KMS-11 (cell line): Measurements from ENCODE around the gene STK11IP.

Experiments used
- H2AFZ ChIP-seq: fragments of 200-600 bp; sonication (generic); 2 replicates; pipeline ENCODE4 v1.6.1; 2016; ENCODE audit warnings: antibody characterized with exemption, mixed run types, low read depth
- H3K27ac ChIP-seq: fragments of 200-600 bp; sonication (generic); 2 replicates; pipeline ENCODE4 v1.6.1; 2016; ENCODE audit warnings: mild to moderate bottlenecking, mixed run types
- H3K27me3 ChIP-seq: fragments of 200-600 bp; sonication (generic); 2 replicates; pipeline ENCODE4 v1.6.1; 2017; ENCODE audit warnings: mild to moderate bottlenecking, low read depth, mixed run types, moderate library complexity; ENCODE audit not compliant: insufficient read depth
- H3K36me3 ChIP-seq: fragments of 200-600 bp; sonication (generic); 2 replicates; pipeline ENCODE4 v1.6.1; 2017; ENCODE audit warnings: mild to moderate bottlenecking, mixed run types; ENCODE audit not compliant: insufficient read depth
- H3K4me1 ChIP-seq: fragments of 200-600 bp; sonication (generic); 2 replicates; pipeline ENCODE4 v1.6.1; 2016; ENCODE audit warnings: mild to moderate bottlenecking, low read depth, mixed run types; ENCODE audit not compliant: poor library complexity, severe bottlenecking
- H3K4me2 ChIP-seq: fragments of 200-600 bp; sonication (generic); 2 replicates; pipeline ENCODE4 v1.7.0; 2016; ENCODE audit warnings: mild to moderate bottlenecking, mixed run types
- H3K4me3 ChIP-seq: fragments of 200-600 bp; sonication (generic); IDR thresholded peaks from 2 replicates; pipeline ENCODE4 v1.6.1; 2017; ENCODE audit warnings: low read depth, low read length, mixed read lengths; ENCODE audit not compliant: insufficient read depth
- H3K79me2 ChIP-seq: fragments of 200-600 bp; sonication (generic); 2 replicates; pipeline ENCODE4 v1.6.1; 2016; ENCODE audit warnings: low read depth, mixed run types; ENCODE audit not compliant: insufficient read depth
- H3K9ac ChIP-seq: fragments of 200-600 bp; sonication (generic); 2 replicates; pipeline ENCODE4 v1.6.1; 2016; ENCODE audit warnings: mild to moderate bottlenecking, mixed run types
- H4K20me1 ChIP-seq: fragments of 200-600 bp; sonication (generic); 2 replicates; pipeline ENCODE4 v1.6.1; 2016; ENCODE audit warnings: mild to moderate bottlenecking, mixed run types; ENCODE audit not compliant: insufficient read depth
- TF ChIP-seq, protein P1 (sequence below): fragments of 200-600 bp; sonication (generic); conservative IDR thresholded peaks from 2 replicates; pipeline ENCODE4 v1.6.1; 2017; ENCODE audit warnings: low read depth, mild to moderate bottlenecking, antibody characterized with exemption, low read length, moderate library complexity, mixed read lengths

STK11IP gene

DNA sequence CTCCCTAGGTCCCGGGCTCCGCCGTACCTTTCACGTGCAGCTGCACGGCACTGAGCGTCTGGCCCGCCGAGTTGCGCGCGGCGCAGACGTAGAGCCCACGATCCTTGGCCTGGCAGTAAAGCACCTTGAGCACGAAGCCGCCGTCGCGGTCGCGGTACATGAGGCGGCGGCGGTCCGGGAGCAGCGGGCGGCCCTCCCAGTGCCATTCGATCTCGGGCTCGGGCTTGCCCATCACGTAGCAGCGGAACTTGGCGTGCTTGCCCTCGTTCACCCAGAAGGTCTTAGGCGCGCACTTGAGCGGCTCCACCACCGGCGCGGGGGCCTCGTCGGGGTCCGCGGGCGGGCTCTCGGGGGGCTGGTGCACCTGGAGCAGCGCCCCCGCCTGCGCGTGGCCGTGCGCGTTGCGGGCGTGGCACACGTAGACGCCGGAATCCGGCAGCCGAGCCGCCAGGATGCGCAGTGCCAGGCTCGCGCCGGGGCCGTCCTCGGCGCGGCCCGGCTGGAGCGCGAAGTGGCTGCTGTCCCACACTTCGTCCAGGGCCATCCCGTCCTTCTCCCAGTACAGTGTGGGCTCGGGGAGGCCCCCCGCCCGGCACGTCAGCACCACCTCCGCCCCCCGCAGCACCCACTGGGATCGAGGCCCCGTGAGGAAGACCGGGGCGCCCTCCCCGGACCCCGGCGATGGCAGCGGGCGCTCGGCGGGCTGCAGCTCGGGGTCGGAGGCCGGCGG is 27.3 kb upstream of the STK11IP start:
- Histone ChIP-seq H3K4me1 (no peaks in the 10 kb centered on the region), H3K9ac (no peak overlapping the region), H3K36me3 (no peaks in the 10 kb centered on the region), H4K20me1 (no peaks in the 10 kb centered on the region), H3K27me3 (peaks cover 62% of the 10 kb centered on the region), H3K27ac (no peak overlapping the region), H2AFZ (no peak overlapping the region), H3K4me2 (no peak overlapping the region), H3K4me3 (no peak overlapping the region), H3K79me2 (no peaks in the 10 kb centered on the region)
- TF ChIP-seq, protein P1, sequence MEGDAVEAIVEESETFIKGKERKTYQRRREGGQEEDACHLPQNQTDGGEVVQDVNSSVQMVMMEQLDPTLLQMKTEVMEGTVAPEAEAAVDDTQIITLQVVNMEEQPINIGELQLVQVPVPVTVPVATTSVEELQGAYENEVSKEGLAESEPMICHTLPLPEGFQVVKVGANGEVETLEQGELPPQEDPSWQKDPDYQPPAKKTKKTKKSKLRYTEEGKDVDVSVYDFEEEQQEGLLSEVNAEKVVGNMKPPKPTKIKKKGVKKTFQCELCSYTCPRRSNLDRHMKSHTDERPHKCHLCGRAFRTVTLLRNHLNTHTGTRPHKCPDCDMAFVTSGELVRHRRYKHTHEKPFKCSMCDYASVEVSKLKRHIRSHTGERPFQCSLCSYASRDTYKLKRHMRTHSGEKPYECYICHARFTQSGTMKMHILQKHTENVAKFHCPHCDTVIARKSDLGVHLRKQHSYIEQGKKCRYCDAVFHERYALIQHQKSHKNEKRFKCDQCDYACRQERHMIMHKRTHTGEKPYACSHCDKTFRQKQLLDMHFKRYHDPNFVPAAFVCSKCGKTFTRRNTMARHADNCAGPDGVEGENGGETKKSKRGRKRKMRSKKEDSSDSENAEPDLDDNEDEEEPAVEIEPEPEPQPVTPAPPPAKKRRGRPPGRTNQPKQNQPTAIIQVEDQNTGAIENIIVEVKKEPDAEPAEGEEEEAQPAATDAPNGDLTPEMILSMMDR = no peak

DNA sequence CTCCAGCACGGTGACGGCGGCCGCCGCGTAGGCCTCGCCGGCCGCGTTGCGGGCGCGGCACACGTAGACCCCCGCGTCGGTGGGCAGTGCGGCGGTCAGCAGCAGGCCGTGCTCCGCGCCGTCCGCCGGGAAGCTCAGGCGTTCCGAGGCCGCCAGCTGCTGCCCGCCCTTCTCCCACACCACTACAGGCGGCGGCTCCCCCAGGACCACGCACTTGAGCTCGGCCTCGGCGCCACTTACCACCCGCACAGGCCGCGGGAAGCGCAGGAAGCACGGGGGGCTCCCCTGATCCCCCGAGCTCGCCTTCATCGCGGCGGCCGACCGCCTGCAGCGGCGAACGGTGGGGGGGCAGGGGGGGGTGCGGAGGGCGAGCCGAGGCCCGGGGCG is 26.7 kb upstream of the STK11IP start:
- Histone ChIP-seq H3K4me2 (no peak overlapping the region), H2AFZ (no peak overlapping the region), H3K27me3 (peaks cover 56% of the 10 kb centered on the region), H3K79me2 (no peaks in the 10 kb centered on the region), H4K20me1 (no peaks in the 10 kb centered on the region), H3K27ac (no peak overlapping the region), H3K9ac (no peak overlapping the region), H3K4me1 (no peaks in the 10 kb centered on the region), H3K36me3 (no peaks in the 10 kb centered on the region), H3K4me3 (no peak overlapping the region)
- TF ChIP-seq, protein P1 = no peak

DNA sequence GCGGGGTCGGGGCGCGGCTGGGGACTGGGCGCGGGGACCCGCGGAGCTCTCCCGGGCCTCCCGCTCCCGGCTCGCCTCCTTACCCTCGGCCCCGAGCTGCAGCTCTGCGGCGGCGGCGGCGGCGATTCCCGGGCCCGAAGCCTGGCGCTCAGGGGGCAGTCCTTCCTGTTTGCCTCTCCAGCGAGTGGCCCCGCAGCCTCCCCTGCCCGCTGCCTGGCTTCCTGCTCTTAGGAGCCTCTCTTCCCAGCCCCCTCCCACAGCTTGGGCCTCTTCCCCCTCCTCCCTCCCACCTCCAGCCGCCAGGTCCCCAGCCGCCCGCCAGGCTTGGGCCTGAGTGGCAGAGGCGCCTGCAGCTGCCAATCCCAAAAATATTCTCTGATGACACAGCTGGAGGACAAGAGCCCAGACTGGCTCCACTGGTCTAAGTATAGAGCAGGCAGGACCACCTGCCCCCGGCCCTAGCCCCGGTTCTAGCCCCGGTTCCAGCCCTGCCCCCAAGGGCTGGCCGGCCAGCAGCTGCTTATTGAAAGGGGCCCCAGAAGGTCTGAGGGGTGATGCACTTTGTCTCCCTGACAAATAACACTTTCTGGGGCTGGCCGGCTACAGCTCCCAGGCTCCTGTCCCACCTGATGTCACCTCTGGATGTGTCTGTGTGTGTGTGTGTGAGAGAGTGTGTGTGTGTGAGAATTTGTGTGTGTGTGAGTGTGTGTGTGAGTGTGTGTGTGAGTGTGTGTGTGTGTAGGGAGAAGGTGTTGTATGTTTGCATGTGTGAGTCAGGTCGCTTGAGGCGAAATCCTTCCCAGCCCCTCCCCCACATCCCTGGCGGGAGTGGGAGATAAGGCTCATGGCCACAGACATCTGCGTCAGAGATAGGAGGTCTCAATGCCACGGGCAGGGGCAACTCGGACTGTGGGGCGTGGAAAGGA is 26.1 kb upstream of the STK11IP start, which contains the start of gene OBSL1:
Gene OBSL1, minus strand, starts transcription at position 229 of the 926 bp plus-strand sequence. CDS start 307 bp downstream, outside the sequence.
- no peak within 1 kb of the TSS for H3K4me3 ChIP-seq
- H3K4me1 ChIP-seq = no peaks in the 10 kb centered on the region
- H3K27me3 ChIP-seq = peaks cover 52% of the 10 kb centered on the region
- no peak within 1 kb of the TSS for H3K27ac ChIP-seq
- no peaks in the 10 kb centered on the region for H3K36me3 ChIP-seq
- no peak within 1 kb of the TSS for H3K4me2 ChIP-seq
- TF ChIP-seq, protein P1 = no peak
- no peak within 1 kb of the TSS for H2AFZ ChIP-seq
- no peak within 1 kb of the TSS for H3K9ac ChIP-seq
- H4K20me1 ChIP-seq = no peaks in the 10 kb centered on the region
- H3K79me2 ChIP-seq = no peaks in the 10 kb centered on the region

DNA sequence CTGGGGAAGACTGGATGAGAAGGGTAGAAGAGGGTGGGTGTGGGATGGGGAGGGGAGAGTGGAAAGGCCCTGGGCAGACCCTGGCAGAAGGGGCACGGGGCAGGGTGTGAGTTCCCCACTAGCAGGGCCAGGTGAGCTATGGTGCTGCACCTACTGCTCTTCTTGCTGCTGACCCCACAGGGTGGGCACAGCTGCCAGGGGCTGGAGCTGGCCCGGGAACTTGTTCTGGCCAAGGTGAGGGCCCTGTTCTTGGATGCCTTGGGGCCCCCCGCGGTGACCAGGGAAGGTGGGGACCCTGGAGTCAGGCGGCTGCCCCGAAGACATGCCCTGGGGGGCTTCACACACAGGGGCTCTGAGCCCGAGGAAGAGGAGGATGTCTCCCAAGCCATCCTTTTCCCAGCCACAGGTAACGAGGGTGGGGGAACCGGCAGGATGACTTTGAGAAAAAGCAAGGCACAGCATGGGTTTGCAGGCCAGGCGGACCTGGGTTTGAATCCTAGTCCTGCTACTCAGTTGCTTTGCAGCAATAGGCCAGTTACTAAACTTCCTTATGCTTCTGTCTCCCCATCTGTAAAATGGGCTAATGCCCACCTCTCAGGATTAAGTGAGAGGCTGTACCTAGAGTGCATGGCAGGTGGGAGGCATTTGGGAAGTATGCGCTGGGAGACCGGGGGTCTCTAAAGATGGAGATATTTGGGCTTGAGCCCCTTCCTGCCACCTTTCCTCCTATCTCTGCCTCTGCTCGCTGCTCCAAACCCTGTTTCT is 25.2 kb upstream of the STK11IP start, which contains the start of gene INHA:
Gene INHA, plus strand, starts transcription at position 74 of the 765 bp plus-strand sequence. Its CDS starts 65 bp downstream, at position 139.
- Histone ChIP-seq H3K4me3 (no peak within 1 kb of the TSS), H3K9ac (no peak within 1 kb of the TSS)

More for the DNA sequence above, 25.2 kb upstream of the STK11IP start, which contains the start of gene INHA:
- TF ChIP-seq, protein P1 = no peak
- H3K27ac ChIP-seq = no peak within 1 kb of the TSS
- H3K27me3 ChIP-seq = peaks cover 50% of the 10 kb centered on the region
- H3K4me1 ChIP-seq = no peaks in the 10 kb centered on the region
- no peaks in the 10 kb centered on the region for H3K79me2 ChIP-seq
- no peak within 1 kb of the TSS for H3K4me2 ChIP-seq
- H4K20me1 ChIP-seq = no peaks in the 10 kb centered on the region
- no peak within 1 kb of the TSS for H2AFZ ChIP-seq
- H3K36me3 ChIP-seq = no peaks in the 10 kb centered on the region
